HCT116 (cell line): ENCODE measurements around the gene SNX10. TPM values are rescaled to one million over a fixed set of nuclear protein-coding genes. Genes with fewer than 3 reads are reported as not detected.

Source experiments
- ATAC-seq: fragments of 200-7000 bp; cut with Tn5 transposase; 2 replicates; pipeline ENCODE4 v1.9.1; 2020; ENCODE audit warnings: mild to moderate bottlenecking, moderate library complexity
- BruUV-seq: library from RNA; stranded (reverse); fragments of 400-500 nt; replicated peaks from 2 replicates; lab custom pipeline; 2021; lab: Mats Ljungman, UMichigan
- CTCF ChIA-PET: fragments of 300-600 bp; sonication (Branson Sonifier 250); formaldehyde crosslinking; loops from one replicate; lab custom pipeline; 2021; ENCODE audit warnings: antibody characterized with exemption; lab: Charles Lee
- POLR2A ChIA-PET: fragments of 300-600, 350-600 bp; sonication (Branson Sonifier 250); formaldehyde crosslinking; loops from one replicate; lab custom pipeline; 2021; ENCODE audit warnings: antibody characterized with exemption; lab: Charles Lee
- RAD21 ChIA-PET, 2 experiments: fragments of 300-600 bp; sonication (Branson Sonifier 250); formaldehyde crosslinking; loops; one replicate each; lab custom pipeline; 2023; ENCODE audit warnings: low total read pairs in 2 of 2; ENCODE audit not compliant: uncharacterized antibody in 2 of 2, unreplicated experiment in 2 of 2, low non-redundant PET in 1 of 2; lab: Charles Lee
- DNase-seq: peaks from one replicate; pipeline ENCODE4 v3.0.0-alpha.2; 2010; ENCODE audit warnings: low read depth, low spot score
- H2AFZ ChIP-seq: fragments of 200-600 bp; shearing (Covaris generic), sonication (generic); 2 replicates; pipeline ENCODE4 v1.6.1; 2017; ENCODE audit warnings: low read depth, mixed run types, mixed read lengths, antibody characterized with exemption, low read length; ENCODE audit not compliant: poor library complexity, severe bottlenecking
- H3K27ac ChIP-seq: 2 replicates; pipeline ENCODE4 v1.5.1; 2012; ENCODE audit warnings: low read depth, low read length
- H3K27me3 ChIP-seq: fragments of 200-600 bp; sonication (generic); 2 replicates; pipeline ENCODE4 v1.6.1; 2016; ENCODE audit warnings: mixed run types, low read length, mixed read lengths; ENCODE audit not compliant: insufficient read depth
- H3K36me3 ChIP-seq, 2 experiments: fragments of 200-500 bp in 1 of 2; fragments of 200-600 bp in 1 of 2; sonication (Bioruptor generic) in 1 of 2; sonication (generic) in 1 of 2; 2 replicates each; pipeline versions ENCODE4 v1.5.1 to v1.6.1; 2014 to 2016; ENCODE audit warnings: low read length in 2 of 2, inconsistent platforms in 1 of 2, mixed read lengths in 1 of 2, mixed run types in 1 of 2; ENCODE audit not compliant: insufficient read depth in 2 of 2, control insufficient read depth in 1 of 2
- H3K4me1 ChIP-seq, 2 experiments: fragments of 200-600 bp in 1 of 2; sonication (generic) in 1 of 2; 2 replicates each; pipeline versions ENCODE4 v1.5.1 to v1.6.1; 2012 to 2017; ENCODE audit warnings: low read length in 2 of 2, inconsistent platforms in 1 of 2, mild to moderate bottlenecking in 1 of 2, mixed read lengths in 1 of 2, mixed run types in 1 of 2, moderate library complexity in 1 of 2; ENCODE audit not compliant: insufficient read depth in 2 of 2, control insufficient read depth in 1 of 2
- H3K4me2 ChIP-seq: fragments of 200-600 bp; sonication (generic); 2 replicates; pipeline ENCODE4 v1.6.1; 2017; ENCODE audit warnings: mixed run types, low read length, mixed read lengths
- H3K4me3 ChIP-seq, 2 experiments: fragments of 200-600 bp in 1 of 2; sonication (generic) in 1 of 2; replicated peaks in 1 of 2; 2 replicates each; pipeline ENCODE4 v1.5.1; 2011 to 2016; ENCODE audit warnings: low read length in 2 of 2, control low read depth in 1 of 2, low read depth in 1 of 2, mild to moderate bottlenecking in 1 of 2, mixed read lengths in 1 of 2, mixed run types in 1 of 2
- H3K79me2 ChIP-seq: fragments of 200-600 bp; sonication (generic); 2 replicates; pipeline ENCODE4 v1.6.1; 2017; ENCODE audit warnings: mild to moderate bottlenecking, mixed run types, low read length, moderate library complexity, mixed read lengths; ENCODE audit not compliant: insufficient read depth
- H3K9ac ChIP-seq: fragments of 200-600 bp; sonication (generic); 2 replicates; pipeline ENCODE4 v1.6.1; 2016; ENCODE audit warnings: low read length, mixed read lengths
- H3K9me2 ChIP-seq: fragments of 200-600 bp; sonication (generic), shearing (Covaris generic); 2 replicates; pipeline ENCODE4 v1.6.1; 2017; ENCODE audit warnings: mixed run types, mild to moderate bottlenecking, moderate library complexity; ENCODE audit not compliant: insufficient read depth
- H3K9me3 ChIP-seq, 2 experiments: fragments of 200-500 bp in 1 of 2; fragments of 200-600 bp in 1 of 2; sonication (Bioruptor generic) in 1 of 2; sonication (generic) in 1 of 2; 2 replicates each; pipeline ENCODE4 v1.6.1; 2014 to 2017; ENCODE audit warnings: low read length in 2 of 2, mixed read lengths in 2 of 2, inconsistent platforms in 1 of 2, low read depth in 1 of 2, mild to moderate bottlenecking in 1 of 2, mixed run types in 1 of 2, moderate library complexity in 1 of 2; ENCODE audit not compliant: control insufficient read depth in 1 of 2, insufficient read depth in 1 of 2
- H4K20me1 ChIP-seq: fragments of 200-600 bp; sonication (generic), shearing (Covaris generic); 2 replicates; pipeline ENCODE4 v1.6.1; 2017; ENCODE audit warnings: mixed run types, mild to moderate bottlenecking, moderate library complexity; ENCODE audit not compliant: insufficient read depth
- CEBPB ChIP-seq: IDR thresholded peaks from 2 replicates; pipeline ENCODE4 v1.6.1; 2012; ENCODE audit warnings: low read depth
- EGR1 ChIP-seq: IDR thresholded peaks from 2 replicates; pipeline ENCODE4 v1.6.1; 2012; ENCODE audit warnings: low read depth
- MAX ChIP-seq: IDR thresholded peaks from 2 replicates; pipeline ENCODE4 v1.6.1; 2012
- POLR2A ChIP-seq: IDR thresholded peaks from 2 replicates; pipeline ENCODE4 v1.7.0; 2011; ENCODE audit warnings: borderline replicate concordance; ENCODE audit not compliant: insufficient read depth, insufficient read length; ENCODE audit errors: extremely low read depth
- intact Hi-C: fragments of 100-400 bp; cut with micrococcal nuclease; formaldehyde crosslinking; loops from 2 replicates; pipeline ENCODE4 v1.10.0; 2022
- total RNA-seq: library from RNA; stranded (reverse); gene quantifications from one replicate; pipeline ENCODE4 v1.2.1, GENCODE V29; 2021; ENCODE audit not compliant: unreplicated experiment

Gene SNX10
- total RNA-seq, 1 experiment from 2014 or later, result 26.9 TPM

GRCh38 chr7:26265065-26265464, 26.6 kb upstream of the SNX10 start:
- DNase-seq, result no peak
- H3K27me3 ChIP-seq, result no peaks in the 10 kb centered on the region
- no TSS peak for BruUV-seq
- no peak overlapping the region for H3K4me3 ChIP-seq
- ChIA-PET CTCF (no interaction called here), POLR2A (interaction anchor here (0.6 kb wide), 1 partner anchor 29 kb away, joined by 4 read pairs; no protein-coding TSS in a partner anchor), RAD21 (no interaction called here)
- H3K9ac ChIP-seq, result no peak overlapping the region
- no peak for TF ChIP-seq CEBPB
- no peak for TF ChIP-seq MAX
- no peaks in the 10 kb centered on the region for H3K4me1 ChIP-seq
- no peaks in the 10 kb centered on the region for H4K20me1 ChIP-seq
- H3K27ac ChIP-seq, result no peak overlapping the region
- H3K36me3 ChIP-seq, result no peaks in the 10 kb centered on the region
- intact Hi-C loops, result no loop called here
- H2AFZ ChIP-seq, result no peak overlapping the region
- H3K4me2 ChIP-seq, result no peak overlapping the region
- ATAC-seq, result no peak
- no peaks in the 10 kb centered on the region for H3K9me3 ChIP-seq
- no peaks in the 10 kb centered on the region for H3K79me2 ChIP-seq
- no peaks in the 10 kb centered on the region for H3K9me2 ChIP-seq

GRCh38 chr7:26265499-26266075, 26.1 kb upstream of the SNX10 start:
- Histone ChIP-seq H4K20me1 (no peaks in the 10 kb centered on the region), H3K27ac (no peak overlapping the region), H2AFZ (no peak overlapping the region), H3K9ac (no peak overlapping the region), H3K27me3 (no peaks in the 10 kb centered on the region), H3K4me1 (no peaks in the 10 kb centered on the region), H3K9me3 (no peaks in the 10 kb centered on the region), H3K79me2 (no peaks in the 10 kb centered on the region), H3K4me2 (no peak overlapping the region), H3K4me3 (no peak overlapping the region), H3K36me3 (no peaks in the 10 kb centered on the region), H3K9me2 (no peaks in the 10 kb centered on the region)
- no TSS peak for BruUV-seq
- ChIA-PET CTCF (no interaction called here), RAD21 (interaction anchor here in 1 of 2 experiments (0.6 kb wide), 1 partner anchor 66 kb away, joined by 4 read pairs; no protein-coding TSS in a partner anchor), POLR2A (interaction anchor here (0.6 kb wide), 1 partner anchor 30 kb away, joined by 4 read pairs; no protein-coding TSS in a partner anchor)
- DNase-seq (no peak), ATAC-seq (no peak; the same call in 1 of the 2 replicates)
- intact Hi-C loops, result no loop called here
- TF ChIP-seq POLR2A (no peak), EGR1 (no peak)
